CD4-positive, alpha-beta T cell treated with Interleukin-2 at 100 ng/mL for 4 hours (primary cell): Measurements from ENCODE around the gene P2RY8.
"Not testable (repeated sequence)": the region's sequence is repeated elsewhere in the genome, so short reads cannot be mapped to it uniquely, and the experiment has no call there.

Source experiments
- DNase-seq: peaks from one replicate; pipeline ENCODE4 v3.0.0-alpha.2; 2020; ENCODE audit warnings: low spot score

The P2RY8 gene, protein sequence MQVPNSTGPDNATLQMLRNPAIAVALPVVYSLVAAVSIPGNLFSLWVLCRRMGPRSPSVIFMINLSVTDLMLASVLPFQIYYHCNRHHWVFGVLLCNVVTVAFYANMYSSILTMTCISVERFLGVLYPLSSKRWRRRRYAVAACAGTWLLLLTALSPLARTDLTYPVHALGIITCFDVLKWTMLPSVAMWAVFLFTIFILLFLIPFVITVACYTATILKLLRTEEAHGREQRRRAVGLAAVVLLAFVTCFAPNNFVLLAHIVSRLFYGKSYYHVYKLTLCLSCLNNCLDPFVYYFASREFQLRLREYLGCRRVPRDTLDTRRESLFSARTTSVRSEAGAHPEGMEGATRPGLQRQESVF

DNA sequence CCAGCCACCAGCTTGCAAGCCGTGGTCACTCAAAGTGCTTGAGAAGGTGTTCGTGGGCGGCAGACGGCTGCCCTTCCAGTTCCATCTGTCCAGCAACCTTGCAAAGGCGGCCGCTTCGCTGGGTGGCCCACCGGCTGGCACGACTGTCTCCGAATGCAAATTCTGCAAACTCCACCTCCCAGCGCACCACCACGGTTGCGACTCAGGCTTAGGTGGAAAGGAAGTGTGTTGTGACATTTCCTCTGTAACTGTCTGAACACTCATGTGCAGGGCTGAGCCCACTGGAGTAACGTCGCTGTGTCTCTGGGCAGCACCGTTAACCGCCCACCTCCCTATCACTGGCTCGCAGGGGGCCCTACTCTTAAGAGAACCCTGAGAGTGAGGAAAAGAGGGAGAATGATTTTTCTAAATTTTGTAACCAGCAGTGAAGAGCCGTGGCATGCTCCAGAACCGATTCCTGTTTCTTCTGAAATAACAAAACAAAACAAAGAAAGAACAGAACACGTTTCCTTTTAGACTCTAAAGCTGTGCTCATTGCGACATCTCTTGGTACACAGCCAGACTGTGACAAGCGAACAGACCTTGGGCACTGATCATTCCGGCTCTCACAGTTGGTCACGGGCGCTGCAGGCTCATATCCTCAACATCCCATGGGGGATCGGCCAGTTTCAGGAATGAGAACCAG is at the start of gene P2RY8:
TSS of gene P2RY8 (minus strand) at position 155 of the 685 bp plus-strand sequence. CDS start 70,627 bp downstream, outside the sequence.
- DNase-seq, result peak; percentile 85

DNA sequence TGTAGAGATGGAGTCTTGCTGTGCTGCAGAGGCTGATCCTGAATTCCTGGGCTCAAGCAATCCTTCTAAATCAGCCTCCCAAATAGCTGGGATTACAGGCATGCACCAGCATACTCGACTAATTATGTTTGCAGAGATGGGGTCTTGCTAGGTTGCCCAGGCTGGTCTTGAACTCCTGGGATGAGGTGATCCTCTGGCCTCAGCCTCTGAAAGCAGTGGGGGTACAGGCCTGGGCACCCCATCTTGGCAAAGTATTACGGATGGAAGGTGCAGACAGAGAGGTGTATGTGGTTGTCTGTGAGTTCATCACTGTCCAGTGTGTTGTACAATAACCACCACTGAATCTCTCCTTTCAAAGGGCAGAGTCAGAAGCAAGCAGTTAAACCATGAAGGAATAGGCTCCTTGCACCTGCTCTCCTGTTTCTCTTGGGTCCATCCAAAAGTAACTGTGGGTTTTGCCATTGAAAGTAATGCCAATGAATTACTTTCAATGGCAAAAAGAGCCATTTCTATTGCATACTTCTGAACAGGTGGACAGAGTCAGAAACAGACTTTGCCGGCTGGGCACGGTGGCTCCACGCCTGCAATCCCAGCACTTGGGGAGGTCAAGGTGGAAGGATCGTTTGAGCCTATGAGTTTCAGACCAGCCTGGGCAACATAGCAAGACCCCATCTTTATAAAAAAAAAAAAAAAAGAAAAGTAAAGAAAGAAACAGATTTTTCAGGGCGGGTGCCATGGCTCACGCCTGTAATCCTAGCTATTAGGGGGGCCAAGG is 47.4 kb upstream of the P2RY8 start:
- DNase-seq, result no peak

DNA sequence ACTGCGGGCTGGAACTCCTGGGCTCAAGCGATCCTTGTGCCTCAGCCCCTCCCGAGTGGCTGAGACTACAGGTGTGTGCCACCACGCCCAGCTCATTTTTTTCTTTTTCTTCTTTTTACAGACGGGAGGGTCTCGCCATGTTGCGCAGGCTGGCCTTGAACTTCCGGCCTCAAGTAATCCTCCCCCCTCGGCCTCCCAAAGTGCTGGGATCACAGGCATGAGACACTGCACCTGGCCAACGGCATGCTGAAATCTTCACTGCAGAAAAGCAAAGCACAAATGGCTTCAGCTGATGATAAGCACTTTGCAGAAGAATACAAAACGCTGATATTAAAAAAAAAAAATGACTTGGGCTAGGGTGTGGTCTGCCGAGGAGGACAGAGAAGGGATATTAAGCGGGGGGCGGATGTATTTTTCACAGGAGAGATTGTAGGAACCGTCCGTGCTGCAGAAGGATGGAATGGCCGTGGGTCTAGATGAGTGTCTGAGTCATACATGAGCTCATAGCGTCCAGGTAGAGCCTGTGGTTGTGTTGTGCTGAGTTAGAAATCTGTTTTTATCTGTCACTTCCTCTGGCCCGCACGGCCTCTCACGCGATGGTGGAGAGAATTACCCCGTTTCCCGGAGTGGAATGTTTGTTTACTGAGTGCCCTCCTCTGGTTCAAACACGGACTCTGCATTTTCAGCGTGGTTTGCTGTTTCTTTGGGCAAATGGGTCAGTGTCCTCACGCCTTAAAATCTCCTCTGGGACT is 45.9 kb upstream of the P2RY8 start:
- peak; percentile 79 for DNase-seq

DNA sequence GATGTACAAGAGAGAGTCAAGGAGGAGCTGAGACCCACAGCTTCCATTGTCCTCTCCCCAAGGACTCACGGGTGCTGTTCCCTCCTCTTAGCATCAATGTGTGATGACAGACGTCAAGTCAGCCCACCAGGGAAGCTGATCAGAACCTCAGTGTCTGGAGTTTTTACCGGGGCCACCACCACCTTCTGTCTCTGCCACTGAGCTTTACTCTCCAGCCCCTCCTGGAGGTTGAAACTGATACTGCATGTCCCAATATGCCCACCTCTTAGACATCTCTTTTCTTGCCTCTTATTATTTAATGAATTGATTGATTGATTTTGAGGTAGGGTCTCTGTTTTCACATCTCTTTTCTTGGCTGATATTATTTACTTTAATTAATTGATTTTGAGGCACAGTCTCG is 44.1 kb upstream of the P2RY8 start:
- peak; percentile 81 for DNase-seq

DNA sequence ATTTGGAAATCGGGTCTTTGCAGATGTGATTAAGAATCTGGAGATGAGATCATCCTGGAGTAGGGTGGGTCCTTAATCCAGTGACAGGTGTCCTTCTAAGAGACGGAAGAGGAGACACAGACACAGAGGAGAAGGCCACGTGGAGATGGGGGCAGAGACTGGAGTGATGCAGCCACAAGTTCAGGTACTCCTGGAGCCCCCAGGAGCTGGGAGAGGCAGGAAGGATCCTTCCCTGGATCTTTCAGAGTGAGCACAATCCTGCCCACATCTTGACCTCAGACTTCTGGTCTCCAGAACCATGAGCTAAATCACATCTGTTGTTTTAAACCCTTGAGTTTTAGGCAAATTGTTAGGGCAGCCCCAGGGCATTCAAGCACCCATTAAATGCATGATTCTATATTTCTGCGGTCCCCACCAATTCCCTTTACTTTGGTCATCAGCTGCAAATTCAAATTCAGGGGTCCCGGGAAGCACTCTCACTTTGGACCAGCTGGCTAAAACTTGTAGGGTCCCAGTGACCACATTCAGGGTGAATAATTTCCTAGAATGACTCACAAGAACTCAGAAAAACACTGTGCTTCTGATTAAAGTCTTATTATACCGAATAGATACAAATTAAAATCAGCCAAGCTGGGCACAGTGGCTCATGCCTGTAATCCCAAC is 41.7 kb upstream of the P2RY8 start:
- DNase-seq, result no peak

DNA sequence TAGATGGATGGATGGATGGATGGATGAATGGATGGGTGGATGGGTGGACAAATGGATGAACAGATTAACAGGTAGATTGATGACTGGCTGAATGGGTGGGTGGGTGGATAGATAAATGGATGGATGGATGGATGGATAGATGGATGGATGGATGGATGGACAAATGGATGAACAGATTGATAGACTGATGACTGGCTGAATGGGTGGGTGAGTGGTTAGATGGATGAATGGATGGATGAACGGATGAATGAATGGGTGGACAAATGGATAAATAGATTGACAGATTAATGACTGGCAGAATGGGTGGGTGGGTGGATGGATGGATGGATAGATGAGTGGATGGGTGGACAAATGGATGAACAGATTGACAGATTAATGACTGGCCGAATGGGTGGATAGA is 40.9 kb upstream of the P2RY8 start:
- no peak for DNase-seq

DNA sequence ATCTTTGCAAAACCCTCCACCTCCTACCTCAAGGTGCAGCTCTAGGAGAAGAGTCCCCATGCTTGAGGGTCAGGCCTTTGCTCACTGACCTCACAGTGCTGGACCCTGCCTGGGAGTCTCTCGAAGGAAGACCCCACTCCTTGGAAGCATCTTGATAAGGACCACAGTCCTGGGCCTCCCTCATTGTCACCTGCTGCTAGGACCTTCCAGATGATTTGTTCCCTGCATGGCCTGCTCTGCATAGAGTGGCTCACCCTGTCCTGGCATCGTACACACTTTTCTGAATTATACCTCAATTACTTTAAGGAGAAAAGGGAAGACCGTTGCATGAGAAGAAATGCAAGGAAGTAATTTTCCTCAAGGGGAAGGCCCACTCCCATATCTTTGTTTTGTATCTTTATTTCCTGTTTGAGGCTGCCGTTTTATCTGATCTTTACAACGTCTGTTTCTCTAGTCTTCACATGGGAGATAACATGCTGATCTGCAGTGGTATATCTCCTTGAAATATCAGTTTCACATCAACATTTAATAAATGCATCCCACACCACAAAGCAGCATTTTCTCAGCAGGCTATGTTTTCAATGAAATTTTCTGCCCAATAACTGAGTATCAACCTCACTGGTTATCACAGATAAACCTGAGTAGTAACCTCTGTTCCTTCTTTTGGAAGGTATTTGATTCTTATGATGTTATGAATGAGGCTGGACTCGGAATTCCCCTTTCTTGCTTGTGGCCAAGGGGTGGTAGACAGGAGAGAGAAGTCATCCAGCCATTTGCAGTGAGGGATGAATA is 39.4 kb upstream of the P2RY8 start:
- peak; percentile 56 for DNase-seq

DNA sequence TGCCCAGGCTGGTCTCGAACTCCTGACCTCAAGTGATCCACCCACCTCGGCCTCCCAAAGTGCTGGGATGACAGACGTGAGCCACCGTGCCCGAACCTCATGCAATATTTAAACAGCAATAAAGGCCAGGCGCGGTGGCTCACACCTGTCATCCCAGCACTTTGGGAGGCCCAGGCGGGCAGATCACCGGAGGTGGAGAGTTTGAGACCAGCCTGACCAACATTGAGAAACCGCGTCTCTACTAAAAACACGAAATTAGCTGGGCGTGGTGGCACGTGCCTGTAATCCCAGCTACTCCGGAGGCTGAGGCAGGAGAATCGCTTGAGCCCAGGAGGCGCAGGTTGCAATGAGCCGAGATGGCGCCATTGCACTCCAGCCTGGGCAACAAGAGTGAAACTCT is 37.2 kb upstream of the P2RY8 start:
- not testable (repeated sequence) for DNase-seq

DNA sequence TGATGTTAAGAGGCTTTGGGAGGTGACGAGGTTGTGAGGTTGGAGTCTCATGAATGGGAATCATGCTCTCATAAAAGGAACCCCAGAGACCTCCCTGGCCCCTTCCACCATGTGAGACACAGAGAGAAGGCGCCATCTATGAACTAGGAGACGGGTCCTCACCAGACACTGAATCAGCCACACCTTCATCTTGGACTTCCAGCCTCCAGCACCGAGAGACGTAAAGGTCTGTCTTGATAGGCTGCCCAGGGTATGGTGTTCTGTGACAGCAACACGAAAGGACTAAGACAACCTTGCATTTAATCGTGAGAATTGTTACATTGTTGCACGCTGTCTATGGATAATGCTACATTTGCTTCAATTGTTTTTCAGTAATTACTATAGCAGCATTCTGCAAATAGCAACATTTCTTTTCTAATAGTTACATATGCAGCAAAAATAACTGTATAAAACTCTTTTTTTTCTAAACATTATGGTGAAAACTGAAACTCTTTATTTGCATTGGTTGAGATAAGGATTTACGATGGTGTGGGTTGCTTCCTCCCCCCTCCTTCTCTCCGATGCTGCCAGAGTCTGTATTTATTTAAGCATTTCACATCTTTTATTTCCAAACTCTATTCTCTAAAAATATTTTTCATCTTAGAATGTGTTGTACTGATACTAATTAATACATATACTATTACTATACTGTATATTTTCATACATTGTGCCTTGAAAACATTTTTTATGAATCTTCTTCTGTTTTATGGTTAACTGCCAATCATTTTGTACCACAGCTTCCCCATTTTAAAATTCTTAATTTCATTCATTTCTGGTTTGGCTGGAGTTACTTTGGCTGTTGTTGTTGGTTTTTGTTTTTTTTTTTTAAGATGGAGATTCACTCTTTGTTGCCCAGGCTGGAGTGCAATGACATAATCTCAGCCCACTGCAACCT is 28.0 kb upstream of the P2RY8 start:
- DNase-seq, result no peak

DNA sequence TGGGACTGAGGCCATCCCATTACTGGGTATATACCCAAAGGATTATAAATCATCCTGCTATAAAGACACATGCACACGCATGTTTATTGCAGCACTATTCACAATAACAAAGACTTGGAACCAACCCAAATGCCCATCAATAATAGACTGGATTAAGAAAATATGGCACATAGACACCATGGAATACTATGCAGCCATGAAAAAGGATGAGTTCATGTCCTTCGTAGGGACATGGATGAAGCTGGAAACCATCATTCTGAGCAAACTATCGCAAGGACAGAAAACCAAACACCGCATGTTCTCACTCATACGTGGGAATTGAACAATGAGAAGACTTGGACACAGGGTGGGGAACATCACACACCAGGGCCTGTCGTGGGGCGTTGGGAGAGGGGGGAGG is 27.1 kb upstream of the P2RY8 start:
- not testable (repeated sequence) for DNase-seq

DNA sequence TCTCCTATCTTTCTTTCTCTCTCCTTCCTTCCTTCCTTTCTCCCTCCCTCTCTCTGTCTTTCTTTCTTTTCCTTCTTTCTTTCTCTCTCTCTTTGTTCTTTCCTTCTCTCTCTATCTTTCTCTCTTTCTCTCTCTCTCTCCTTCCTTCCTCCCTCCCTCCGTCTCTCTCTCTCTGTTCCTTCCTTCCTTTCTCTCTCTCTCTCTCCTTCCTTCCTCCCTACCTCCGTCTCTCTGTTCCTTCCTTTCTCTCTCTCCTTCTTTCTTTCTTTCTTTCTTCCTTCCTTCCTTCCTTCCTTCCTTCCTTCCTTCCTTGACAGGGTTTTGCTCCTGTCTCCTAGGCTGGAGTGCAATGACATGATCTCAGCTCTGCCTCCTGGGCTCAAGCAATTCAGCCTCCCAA is 24.2 kb upstream of the P2RY8 start:
- no peak for DNase-seq

DNA sequence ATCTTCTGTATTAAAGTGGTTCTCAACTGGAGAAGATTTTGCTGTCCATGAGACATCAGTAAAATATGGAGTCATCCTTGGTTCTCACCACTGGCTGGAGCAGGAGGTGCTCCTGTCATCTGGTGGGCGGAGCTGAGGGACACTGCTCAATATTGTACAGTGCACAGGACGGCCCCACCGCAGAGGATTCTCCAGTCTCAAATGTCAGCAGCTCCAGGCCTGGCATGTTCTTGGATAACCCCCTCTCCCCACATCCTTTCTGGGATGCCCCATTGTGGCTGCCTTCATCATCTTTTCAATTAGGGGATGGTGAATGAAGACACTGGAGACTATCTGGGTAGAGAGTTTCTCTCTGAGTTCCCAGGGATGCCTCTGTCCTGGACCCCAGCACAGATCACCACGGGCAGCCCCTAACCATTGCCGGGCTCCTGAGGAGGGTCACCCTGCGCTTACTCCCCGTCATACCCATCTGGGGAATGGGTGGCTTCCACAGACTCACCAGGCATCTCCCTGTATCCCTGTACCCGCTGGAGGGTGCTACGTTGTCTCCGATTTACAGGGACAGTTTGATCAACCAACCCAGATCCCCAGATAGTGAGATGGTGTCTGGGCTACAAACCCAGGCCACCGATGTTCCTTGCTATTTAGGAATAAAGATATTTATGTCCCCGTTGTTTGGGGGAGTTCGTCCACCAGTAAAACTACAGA is 21.9 kb upstream of the P2RY8 start:
- no peak for DNase-seq

DNA sequence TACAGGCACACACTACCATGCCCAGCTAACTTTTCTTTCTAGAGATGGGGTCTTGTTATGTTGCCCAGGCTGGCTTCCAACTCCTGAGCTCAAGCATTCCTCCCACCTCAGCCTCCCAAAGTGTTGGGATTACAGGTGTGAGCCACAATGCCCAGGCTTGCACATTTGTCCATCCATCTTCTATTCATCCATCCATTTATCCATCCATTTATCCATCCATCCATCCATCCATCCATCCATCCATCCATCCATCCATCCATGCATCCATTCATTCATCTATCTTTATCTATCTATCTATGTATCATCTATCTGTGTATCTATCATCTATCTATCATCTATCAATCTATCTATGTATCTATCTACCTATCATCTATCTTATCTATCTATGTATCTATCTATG is 20.5 kb upstream of the P2RY8 start:
- DNase-seq, result not testable (repeated sequence)

DNA sequence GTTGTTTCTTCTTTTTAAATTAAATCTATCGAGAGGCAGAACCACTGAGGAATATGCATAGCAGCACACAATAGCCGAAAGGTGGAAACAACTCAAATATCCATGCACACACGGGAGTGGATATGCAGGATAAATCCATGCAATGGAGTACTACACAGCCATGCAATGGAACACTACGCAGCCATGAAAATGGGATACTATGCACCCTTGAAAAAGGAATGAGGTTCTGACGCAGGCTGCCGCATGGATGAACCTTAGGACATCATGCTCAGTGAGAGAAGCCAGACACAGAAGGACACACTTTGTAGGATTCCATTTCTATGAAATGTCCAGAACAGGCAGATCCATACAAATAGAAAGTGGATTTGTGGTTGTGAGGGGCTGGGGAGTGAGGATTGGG is 18.4 kb upstream of the P2RY8 start:
- no peak for DNase-seq

DNA sequence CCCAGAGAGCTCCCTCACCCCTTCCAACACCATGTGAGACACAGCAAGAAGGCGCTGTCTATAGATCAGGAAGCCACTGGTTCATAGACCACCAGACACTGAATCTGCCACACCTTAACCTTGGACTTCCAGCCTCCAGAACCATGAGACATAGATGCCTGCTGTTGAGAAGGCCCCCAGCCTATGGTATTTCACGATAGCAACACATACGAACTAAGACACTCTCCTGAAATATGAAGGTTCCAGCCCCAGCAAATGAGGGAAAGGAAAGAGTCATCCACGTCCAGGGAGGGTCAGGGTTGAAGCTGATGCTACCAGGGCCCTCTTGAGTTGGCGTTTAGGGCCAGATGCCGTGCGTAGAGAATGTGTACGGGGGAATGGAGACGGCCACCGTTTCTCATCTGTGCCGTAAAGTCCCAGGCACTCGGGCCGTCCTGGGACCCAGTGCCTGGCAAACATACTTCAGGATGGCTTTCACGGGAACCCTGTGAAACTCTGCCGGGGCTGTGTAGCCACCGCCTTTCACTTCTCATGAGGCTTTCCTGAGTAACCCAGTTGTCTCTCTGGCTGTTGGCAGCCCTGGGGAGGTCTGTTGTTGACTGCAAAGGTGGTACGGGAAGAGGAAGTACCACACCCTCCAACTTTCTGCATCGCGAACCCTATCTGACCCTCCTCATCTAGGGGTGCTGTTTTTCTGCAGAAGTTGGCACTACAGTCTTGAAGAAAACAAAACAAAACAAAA is 17.7 kb upstream of the P2RY8 start:
- peak; percentile 81 for DNase-seq

DNA sequence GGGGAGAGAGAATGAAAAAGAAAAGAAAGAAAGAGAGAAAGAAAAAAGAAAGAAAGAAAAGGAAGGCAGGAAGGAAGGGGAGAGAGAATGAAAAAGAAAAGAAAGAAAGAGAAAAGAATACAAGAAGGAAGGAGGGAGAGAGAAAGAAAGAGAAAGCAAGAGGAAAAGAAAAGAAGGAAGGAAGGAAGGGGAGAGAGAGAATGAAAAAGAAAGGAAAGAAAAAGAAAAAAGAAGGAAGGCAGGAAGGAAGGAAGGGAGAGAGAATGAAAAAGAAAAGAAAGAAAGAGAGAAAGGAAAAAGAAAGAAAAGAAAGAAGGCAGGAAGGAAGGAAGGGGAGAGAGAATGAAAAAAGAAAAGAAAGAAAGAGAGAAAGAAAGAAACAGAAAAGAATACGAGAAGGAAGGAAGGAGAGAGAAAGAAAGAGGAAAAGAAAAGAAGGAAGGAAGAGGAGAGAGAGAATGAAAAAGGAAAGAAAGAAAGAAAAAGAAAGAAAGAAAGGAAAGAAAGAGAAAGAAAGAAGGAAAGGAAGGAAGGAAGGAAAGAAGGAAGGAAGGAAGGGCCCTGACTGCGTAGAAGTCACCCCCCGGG is 15.1 kb upstream of the P2RY8 start:
- no peak for DNase-seq

DNA sequence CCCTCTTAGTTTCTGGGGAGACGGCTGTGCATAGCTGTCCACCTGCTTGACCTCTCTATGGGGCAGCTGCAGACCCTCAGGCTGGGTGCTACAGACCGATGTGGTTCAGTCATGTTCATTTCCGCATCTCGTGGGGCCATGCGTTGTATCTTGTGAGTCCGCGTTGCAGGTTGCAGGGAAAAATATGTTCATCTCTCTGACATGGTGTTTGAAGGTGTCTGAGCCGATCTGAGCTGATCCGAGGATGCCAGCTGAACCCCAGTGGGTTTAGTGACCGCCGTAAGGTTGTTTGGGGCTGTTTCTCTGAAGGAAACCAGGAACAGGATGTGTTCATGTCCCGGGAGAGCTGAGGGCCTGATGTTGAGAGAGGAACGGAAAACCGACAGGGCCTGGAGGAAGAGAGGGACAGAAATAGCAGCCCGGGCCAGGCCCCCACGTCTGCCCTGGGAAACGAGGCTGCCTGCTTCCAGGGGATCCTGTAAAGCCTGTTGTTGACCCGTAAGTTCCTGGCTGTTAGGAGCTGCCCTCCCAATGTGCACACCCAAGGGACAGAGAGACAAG is 9.8 kb upstream of the P2RY8 start:
- DNase-seq, result no peak
